ENCODE data around the gene GATA5. TPM values are rescaled to one million over a fixed set of nuclear protein-coding genes. Genes with fewer than 3 reads are reported as not detected.

Gene GATA5
- total RNA-seq, 1 donor from 2014 or later: not detected

DNA sequence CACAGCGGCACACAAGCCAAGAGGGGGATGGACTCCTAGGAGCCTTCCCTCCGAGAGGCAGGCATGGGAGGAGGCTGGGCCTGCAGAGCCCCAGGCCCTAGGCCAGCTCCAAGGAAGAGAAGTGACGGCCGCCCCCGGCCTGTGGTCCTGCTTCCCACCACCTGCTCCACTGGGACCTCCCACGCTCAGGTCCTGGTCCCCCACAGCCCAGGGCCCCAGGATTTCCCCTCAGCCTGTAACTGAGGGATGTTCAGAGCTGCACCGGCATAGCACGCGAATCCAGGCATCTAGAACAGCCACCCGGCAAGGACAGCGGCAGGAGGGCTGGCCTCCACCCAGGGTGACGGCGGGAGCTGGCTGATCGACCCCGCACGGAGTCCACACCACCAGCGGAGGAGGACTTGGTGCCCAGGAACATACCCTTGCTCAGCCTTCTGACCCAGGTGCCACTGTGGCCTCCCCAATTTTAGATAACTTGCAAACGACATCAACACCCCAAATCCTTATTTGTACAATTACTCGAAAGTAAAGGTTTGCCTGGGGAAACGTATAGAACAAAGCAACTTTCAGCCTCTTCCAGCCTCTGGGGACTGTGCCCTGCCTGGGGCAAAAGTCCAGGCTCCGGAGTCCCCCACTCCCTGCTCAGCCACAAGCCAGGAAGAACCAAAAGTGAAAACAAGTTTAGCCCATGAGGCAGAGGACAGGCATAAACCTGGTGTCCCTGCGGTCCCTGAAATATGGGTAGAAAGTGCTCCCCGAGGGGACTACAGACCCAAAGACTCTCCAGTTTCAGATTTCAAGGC lies 3.5 kb downstream of the GATA5 start:
- DNase-seq: no peak

DNA sequence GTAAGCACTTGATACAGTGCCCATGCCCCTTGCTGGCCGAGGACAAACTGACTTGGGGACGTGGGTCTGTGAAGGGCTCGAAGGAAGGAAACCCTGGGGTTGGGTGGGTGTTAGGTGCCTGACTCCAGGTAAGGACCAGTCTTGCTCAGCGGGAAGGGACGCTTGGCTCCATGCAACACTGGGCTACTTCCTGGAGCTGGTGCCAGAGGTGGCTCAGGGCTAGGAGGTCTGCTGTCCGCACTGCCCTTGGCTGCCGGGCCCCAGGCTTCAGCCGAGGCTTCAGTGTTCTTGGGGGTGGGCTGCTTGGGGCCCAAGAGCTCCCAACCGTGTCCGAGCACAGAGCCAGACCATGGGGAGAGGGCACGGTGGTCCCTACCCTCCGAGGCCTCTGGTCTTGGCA lies 5.3 kb downstream of the GATA5 start:
- DNase-seq: no peak

DNA sequence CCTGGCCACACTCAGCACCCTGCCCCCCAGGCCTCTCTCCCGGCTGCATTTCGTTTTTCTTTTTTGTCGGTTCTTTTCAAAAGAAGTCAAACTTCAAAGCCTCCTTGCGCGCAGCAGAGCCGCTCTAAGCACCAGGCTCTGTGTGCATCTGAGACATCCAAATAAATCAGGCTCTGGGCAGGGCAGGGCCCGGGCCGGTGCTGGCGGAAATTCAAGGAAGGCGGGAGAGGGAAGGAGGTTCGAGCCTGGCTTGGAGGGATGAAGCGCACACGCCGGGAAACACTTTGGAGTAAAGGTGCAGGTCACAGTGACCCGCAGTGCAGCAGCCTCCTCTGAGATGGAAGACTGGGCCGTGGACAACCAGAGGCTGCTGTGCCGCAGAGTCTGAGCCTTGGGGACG lies 5.8 kb downstream of the GATA5 start:
- no peak for DNase-seq

DNA sequence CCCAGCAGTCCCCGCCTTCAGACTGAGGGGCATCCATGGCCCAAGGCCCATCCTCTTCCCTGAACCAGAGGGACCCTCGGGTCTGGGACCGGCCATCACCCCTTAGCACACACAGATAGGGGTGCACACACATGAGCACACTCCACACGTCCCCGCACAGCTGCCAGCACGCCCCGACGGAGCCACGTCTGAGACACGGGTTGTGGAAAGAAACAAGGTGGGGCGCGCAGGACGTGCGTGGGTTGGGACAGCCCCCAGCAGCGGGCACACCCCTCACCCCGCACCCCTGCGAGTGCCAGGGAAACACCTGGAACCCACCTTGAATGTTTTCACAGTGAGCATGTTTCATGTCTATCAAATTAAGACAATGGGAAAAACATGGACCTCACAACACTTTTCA lies 6.4 kb downstream of the GATA5 start:
- DNase-seq: no peak

DNA sequence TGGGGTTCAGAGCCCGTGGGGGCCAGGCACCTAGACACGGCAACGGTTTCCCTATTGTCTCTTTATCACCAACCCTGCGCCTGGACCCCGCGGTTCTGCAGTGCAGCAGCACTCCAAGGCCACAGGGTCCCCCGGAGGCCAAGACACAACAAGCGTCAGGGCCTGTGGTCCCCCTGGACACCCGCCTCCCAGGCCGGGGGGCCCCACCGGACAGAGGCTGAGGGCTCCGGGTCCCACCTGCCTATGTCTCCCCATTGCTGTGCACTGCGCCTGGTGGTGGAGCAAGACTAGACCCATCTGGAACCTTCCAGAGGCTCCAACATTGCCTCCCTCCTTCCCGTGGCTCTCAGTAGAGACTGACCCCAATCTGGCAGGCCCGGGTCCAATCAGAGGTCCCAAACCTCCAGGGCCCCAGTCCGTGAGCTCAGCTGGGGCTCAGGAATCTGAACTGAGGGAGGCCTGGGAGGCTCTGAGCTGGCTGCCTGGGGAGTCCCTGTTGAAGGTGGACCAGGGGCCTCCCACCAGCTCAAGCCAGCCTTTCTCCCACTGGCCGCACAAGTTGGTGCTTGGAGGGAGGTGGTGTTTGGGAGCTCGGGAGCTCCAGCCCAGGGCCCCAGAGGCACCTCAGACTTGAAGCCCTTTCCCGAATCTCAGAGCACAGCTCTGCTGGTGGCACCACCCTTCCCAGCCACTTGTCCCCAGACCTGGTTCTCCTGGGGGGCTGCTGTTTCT lies 8.8 kb downstream of the GATA5 start:
- DNase-seq: no peak

DNA sequence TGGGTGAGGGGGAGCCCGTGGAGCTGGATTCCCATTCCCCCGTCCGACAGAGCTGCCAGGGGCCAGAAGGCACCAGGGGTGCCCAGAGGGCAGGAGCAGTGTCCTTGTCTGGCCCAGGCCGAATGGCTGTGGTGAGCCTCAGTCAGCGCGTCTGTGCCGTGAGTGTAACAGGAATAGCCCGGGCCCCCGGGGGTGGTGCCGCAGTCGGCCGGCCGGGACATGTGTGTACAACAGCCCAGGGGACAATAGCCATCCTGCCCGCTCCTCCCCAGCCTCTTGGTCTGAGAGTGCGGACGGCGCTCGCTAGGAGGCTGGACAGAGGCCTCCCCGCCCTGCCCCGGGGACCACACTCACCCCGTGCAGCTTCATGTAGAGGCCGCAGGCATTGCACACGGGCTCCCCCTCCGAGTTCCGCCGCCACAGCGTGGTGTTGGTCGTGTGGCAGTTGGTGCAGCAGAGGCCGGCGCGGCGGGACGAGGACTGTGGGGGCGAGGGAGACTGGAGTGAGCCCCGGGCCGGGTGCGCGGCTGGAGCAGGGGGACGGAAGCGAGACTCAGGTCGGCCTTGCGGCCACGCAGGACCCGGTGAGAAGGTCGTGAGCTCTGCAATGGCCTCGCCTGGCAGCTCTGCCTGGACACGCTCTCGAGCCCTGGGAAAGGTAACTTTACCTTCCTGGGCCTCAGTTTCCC lies 9.6 kb downstream of the GATA5 start:
- no peak for DNase-seq

DNA sequence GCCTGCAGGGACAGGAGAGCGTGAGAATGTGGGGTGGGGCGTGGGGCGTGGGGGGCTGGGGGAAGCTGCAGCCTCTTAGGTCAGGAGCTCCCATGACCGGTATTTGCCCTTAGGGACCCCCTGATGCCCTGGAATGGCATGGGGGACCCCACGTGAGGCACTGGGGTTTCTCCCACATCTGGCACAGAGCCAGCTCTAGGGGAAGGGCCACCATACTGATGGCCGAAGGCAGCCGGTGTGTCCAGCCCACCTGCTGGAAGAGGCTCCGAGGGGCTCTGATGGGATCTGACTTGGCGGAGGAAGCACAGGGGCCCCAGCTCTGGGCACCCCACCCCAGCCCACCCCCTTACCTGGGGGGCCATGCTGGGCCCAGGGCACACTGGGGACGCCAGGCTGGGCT lies 10.8 kb downstream of the GATA5 start:
- no peak for DNase-seq

DNA sequence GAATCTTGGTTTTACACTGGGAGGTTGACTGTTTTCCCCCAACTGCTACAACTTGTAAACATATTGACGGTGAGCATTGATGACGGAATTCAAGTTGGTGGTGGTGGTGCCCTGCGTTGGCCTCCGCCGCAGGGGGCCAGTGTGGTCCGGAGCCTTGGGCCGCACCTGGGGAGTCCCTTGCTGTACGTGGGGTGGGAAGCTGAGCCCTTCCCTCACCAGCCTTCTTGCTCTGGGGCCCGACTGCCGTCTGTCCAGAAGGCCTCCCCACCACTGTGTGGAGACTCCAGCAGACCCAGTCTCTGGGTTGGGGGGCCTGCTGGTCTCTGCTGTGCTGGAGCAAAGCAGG lies 11.4 kb downstream of the GATA5 start:
- DNase-seq: no peak

DNA sequence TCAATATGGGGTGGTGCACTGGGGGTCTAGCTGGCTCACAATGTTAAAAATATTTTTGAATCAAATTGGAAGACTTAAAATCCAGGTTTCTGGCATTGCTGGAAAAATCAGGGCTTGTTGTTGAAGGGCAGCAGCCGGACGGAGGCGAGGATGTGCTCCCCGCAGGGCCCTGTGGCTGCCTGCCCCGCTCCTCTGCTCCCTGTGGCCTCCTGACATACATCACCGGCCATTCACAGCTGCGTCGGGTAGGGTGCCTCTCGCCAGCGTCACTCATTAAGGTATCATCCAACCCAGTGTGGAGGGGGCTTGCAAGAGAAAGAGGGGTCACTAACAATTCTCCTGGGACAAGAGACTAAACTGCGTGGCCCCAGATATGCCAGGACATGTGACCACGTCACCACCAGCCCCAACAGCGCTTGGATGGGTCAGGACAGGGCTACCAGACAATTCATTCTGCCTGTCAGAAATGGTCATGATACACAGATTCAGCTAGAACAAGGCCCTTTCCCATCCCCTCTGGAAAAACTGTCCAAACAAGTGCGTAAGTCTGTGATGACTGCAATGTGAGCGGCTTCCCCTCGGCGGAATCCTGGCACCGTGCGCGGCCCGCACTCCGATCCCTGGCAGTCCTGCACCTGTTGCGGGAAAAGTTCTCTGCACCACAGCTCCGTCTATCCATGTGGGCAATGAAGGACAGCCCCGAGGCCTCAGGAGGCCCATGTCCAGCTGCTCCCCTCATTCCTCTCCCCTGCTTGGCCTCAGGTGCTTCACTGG lies 12.0 kb downstream of the GATA5 start:
- no peak for DNase-seq

DNA sequence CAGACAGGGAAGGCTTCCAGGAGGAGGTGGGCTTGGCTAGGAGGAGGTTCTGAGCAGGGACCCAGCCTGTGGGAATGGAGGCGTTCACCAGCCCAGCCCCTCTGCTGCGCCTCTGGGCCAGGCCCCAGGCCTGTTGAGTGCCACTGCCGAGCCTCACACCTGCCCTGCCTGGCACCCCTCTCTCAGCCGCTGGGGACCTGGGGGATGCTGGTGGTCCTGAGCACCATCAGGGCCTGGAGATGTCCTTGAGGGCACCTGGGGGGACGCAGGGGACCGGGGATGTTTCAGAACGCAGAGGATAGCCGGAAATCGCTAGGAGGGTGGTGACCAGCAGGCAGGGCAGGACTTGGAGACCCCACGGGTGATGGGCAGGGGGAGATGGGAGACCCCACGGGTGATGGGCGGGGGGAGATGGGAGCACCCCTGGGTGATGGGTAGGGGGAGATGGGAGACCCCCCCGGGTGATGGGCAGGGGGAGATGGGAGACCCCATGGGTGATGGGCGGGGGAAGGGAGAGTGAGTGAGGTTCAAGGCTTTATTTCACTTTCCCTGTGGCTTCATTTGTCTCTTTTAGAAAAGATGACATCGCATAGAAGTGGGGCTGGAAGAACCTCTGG lies 12.7 kb downstream of the GATA5 start:
- no peak for DNase-seq

DNA sequence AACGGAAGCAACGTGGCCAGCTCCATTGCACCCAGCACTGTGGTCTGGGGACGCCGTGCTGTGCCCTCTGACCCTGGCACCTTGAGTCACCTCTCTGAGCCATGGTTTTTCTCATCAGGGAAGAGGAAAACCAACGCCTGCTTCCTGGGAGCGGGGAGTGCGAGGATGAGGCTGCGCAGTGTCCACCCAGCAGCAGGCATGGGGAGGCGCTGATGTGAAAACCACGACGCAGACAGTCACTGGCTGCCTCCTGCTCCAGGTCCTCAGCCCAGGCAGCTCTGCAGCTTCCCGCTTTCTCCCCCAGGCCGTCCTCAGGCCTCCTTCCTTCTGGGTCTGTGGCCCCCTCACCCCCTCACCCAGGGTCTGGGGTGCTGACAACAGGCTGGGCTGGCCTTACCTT lies 14.0 kb downstream of the GATA5 start:
- no peak for DNase-seq

DNA sequence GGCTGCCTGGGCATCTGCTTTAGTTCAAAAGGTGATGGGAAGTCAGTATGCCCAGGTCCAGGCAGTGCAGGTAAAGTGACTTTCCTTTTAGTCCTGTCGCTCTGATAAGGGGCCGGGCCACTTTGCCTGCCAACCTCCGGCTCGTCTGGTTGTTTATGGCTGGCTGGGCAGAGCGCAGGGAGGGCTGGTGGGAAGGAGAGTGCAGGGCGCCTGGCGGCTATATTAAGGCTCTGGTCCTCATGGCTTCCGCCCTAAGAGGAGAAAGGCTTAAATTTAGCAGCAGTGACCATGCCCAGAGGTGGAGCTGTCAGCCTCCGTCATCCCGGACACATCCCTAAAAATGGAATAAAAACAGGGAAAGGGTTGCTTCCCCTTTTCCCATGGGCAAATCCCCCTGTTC lies 14.6 kb downstream of the GATA5 start:
- no peak for DNase-seq

DNA sequence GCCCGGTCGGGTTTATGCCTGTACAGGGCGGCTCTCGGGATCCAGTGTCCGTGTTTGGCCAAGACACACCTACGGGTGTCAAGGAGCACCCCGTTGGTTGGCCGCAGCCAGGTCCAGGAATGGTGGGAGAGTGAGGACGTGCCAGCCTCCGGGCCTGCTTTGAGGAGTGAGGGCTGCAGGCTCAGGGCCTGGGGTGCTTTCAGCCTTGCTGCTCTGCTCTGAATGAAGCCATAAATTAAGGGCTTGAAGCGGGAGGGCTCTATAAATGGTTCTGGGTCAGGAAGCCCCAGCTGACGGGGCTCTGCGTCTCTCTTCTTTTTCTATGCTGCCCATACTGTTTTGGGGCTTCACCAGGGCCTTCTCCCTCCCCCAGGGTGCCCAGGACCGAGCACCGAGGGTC lies 15.1 kb downstream of the GATA5 start:
- no peak for DNase-seq

DNA sequence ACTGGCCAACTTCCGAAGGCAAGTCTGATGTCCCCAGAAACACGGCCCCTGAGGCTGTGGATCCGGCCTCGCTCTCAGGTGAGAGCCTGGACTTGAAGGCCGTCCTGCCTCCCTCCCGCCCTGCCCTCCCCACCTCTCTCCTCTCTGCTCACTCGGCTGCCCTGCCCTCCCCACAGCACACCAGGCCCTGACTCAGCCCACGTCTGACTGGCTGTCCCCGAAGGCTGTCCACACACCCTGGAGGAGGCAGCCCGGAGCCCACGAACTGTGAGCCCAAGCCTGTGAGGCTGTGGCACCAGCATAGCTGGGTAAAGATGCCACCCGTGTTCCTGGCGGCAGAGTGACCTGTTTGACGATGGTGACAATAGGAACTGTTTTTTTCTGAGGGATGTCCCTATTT lies 16.3 kb downstream of the GATA5 start:
- no peak for DNase-seq

DNA sequence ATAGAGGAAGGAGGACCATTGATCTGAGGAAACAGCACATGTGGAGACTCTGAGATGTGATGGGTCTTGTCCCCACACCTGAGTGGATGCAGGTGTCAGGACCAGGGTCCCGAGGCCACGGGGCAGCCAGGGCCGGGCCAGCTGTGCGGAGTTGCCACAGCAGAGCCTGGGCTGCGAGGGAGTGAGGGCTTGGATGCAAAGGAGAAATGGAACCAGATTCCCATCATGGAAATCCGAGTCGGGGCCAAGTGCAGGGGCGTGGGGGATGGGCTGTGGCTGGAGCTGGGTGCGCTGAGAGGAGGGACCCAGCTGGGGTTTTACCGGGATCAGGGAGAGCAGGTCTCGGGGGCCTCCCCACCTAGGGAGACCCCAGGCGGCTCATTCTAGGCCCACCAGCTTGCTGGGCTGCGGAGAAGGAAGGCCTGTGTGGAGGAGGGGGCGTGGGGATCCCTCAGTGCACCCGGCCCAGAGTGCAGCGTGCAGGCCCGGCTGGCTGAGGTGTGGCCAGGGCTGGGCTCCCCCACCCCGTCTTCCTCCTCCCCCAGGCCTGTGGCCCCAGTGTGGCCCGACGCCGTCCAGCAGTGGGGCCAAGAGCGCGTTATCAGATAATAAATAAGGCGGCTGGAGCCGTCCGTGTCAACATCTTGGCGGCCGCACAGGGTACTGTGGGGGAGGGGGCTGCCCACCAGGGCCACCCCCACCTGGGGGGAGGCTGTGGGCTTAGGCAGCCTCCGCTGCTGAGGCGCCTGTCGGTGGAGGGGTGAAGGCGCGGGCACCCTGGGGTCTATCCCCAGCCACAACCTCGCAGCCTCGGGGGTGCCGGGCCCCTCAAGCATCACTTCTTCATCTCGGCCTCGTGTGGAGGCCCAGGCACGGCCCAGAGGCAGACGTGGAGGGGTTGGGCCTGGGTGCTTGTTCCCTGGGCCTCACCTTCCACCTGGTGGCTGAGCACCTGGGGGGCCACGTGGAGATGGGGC lies 17.2 kb downstream of the GATA5 start:
- no peak for DNase-seq

DNA sequence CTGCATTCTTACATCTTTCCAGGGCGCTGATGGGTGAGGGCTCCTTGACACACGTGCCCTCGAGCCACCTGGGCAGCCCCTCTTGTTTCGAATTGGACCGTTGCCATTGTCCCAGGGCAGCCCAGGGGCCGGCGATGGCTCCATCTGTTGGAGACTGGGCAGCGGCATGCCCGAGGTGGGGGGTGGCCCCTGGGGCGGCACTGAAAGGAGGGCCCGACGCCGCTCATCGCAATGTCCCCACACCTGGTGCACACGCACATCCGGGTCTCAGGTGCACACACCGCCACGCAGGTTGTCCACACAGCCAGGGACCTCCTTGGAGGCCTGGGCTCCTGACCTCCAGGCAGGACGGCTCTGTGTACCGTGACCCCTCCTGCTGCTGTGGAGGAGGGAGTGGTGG lies 18.0 kb downstream of the GATA5 start:
- DNase-seq: no peak

DNA sequence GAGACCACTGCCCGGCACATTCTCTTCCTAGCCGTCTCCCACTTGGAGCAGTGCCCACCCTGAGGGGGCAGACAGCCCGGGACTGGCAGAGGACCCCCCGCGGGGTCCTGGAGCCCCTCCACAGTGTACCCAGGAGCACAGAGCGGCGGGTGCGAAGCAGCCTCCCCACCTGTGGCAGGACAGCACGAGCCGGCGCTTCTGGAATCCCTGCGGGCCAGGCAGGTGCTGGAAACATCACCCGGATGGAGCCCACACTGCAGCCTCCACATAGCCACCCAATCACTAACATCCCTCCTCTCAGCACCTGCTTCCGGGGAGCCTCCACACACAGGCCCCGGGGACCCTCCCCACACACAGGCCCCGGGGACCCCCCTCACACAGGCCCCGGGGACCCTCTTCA lies 18.7 kb downstream of the GATA5 start:
- no peak for DNase-seq

DNA sequence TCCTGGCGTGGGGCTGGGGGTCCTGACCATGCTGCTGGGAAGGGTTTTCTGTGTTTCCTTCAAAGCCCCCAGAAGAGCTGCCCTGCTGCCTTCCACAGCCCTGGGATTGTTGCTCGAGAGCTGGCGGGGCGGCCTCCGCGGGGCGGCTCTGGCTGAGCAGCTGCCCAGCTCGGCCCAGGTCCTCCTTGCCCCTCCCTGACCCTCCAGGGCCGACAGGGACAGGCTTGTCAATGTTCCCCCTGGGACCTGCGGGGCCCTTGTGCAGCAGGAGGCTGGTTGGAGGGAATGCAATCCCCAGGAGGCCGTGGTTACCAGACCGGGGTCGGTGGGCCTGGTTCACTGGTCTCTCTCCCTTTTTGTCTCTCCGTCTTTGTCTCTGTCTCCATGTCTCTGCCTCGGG lies 19.9 kb downstream of the GATA5 start:
- no peak for DNase-seq

DNA sequence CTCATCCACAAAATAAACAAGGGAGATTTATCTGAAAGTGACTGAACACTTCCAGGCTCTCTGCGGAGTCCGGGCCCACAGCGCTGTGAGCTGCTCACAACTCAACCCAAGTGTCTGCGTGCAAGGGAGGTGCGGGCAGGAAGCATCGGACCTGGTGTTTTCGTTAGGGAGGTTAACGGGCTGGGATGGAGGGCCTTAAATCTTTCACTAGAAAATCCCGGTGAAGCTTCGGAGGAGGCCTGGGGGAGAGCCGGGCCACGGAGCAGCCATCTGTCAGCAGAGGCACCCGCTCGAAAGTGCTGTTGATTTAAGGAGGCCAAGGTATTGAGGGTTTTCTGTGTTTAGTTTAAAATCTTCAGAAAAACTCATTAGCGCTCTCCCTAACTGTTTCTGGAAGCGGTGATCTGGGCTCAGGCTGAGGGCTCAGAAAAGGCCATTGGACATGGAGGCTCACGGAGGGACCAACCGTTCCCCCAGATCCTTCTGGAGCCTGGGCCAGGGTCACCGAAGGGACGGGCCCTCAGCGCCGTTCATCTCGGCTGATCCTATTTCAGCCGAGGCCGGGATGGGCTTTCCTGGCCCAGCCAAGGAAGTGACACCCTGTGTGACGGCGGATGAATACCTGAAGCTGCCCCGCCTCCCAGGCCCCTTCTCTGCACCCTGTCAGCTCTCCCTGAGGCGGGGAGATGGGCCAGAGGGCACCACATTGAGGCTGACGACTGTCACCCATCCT lies 20.7 kb downstream of the GATA5 start:
- no peak for DNase-seq

DNA sequence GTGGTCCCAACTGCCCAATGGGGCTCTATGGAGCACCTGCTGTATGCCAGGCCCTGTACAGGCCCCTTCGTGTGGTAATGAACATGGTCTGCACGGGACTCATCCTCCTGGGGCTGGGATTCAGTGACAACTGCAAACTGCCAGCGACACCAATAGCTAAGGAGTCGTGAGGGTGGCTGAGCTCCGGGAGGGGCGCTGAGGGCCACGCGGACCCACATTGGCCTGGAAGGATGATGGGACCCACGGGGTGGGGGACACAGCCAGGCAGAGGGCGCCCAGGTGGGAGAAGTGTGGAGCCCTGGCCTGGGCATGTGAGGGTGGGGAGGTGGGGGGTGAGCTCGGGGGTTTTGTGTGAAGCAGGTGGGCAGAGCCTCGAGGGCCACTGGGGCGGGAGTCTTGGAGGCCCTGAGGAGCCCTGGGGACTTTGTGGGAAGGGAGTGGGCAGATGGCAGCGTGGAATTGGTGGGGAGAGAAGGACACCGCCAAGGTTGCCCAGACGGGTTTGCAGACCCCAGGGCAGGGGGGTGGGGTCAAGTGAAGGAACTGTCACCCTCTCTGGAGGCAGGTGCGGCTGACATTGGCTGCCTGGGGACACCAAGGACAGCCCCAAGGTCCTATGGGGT lies 22.5 kb downstream of the GATA5 start:
- DNase-seq: no peak
